Natural killer cell (primary cell): ENCODE results near the gene GGTA1. TPM values are rescaled to one million over a fixed set of nuclear protein-coding genes. Genes with fewer than 3 reads are reported as not detected.

Experiments used
- ATAC-seq, 3 donors: fragments of 150-1000 bp in 2 of 3; fragments of 200-7000 bp in 1 of 3; cut with Tn5 transposase; 1 replicate in 1 of 3; 2 replicates in 2 of 3; pipeline ENCODE4 v1.10.0; 2021; ENCODE audit warnings: mild to moderate bottlenecking in 2 of 3, moderate library complexity in 2 of 3
- DNase-seq, 2 donors: peaks; one replicate each; pipeline versions ENCODE4 v3.0.0 to v3.0.0-alpha.2; 2013 to 2021; ENCODE audit warnings: mixed read lengths in 1 of 2
- H3K27ac ChIP-seq: one replicate; pipeline ENCODE4 v1.5.1; 2013; ENCODE audit warnings: mild to moderate bottlenecking, low read length
- H3K27me3 ChIP-seq: one replicate; pipeline ENCODE4 v1.6.1; 2013; ENCODE audit warnings: low read length; ENCODE audit not compliant: control insufficient read depth, insufficient read depth
- H3K36me3 ChIP-seq: one replicate; pipeline ENCODE4 v1.6.1; 2013; ENCODE audit warnings: low read length; ENCODE audit not compliant: control insufficient read depth, insufficient read depth
- H3K4me1 ChIP-seq: one replicate; pipeline ENCODE4 v1.6.1; 2013; ENCODE audit warnings: low read length; ENCODE audit not compliant: control insufficient read depth, insufficient read depth
- H3K4me3 ChIP-seq: one replicate; pipeline ENCODE4 v1.5.1; 2013; ENCODE audit warnings: low read length
- H3K9me3 ChIP-seq: one replicate; pipeline ENCODE4 v1.6.1; 2013; ENCODE audit warnings: low read length; ENCODE audit not compliant: control insufficient read depth, insufficient read depth
- H3K27ac Mint-ChIP-seq, 2 donors: one replicate each; pipeline ENCODE4 v1.8.0; 2022; ENCODE audit warnings: mild to moderate bottlenecking in 2 of 2, mixed read lengths in 2 of 2, moderate library complexity in 1 of 2
- H3K27me3 Mint-ChIP-seq, 2 donors: one replicate each; pipeline ENCODE4 v1.8.0; 2022; ENCODE audit warnings: low read depth in 2 of 2, mixed read lengths in 2 of 2
- H3K36me3 Mint-ChIP-seq: one replicate; pipeline ENCODE4 v1.8.0; 2022; ENCODE audit warnings: mixed read lengths
- H3K4me1 Mint-ChIP-seq, 2 donors: one replicate each; pipeline ENCODE4 v1.8.0; 2022; ENCODE audit warnings: mixed read lengths in 2 of 2
- H3K4me3 Mint-ChIP-seq: one replicate; pipeline ENCODE4 v1.8.0; 2022; ENCODE audit warnings: mild to moderate bottlenecking, moderate library complexity, mixed read lengths
- H3K9me3 Mint-ChIP-seq, 2 donors: one replicate each; pipeline ENCODE4 v1.8.0; 2022; ENCODE audit warnings: mixed read lengths in 2 of 2
- WGBS: methylation state at CpG from one replicate; pipeline ENCODE4 v1.1.7; 2013; ENCODE audit warnings: missing lambda C conversion rate; ENCODE audit not compliant: insufficient coverage; 5-methylcytosine and 5-hydroxymethylcytosine counted together
- intact Hi-C: fragments of 100-400 bp; cut with micrococcal nuclease; formaldehyde crosslinking; loops from one replicate; pipeline ENCODE4 v1.14.2; 2022
- total RNA-seq, 4 donors: library from RNA; stranded (reverse); fragments of 120-200 nt in 1 of 4; gene quantifications; one replicate each; pipeline versions ENCODE4 v1.2.3 to v1.2.4, GENCODE V29; 2013 to 2022
- TF ChIP-seq, protein P1 (sequence below): fragments of 200-600 bp; IDR thresholded peaks from one replicate; pipeline ENCODE4 v1.8.0; 2022; ENCODE audit warnings: antibody characterized with exemption

GGTA1 gene
- total RNA-seq, 3 donors from 2014 or later (not counting 1 experiment from before 2014, with no cell fraction given) = 0.23 to 0.87 (median 0.55) TPM

DNA sequence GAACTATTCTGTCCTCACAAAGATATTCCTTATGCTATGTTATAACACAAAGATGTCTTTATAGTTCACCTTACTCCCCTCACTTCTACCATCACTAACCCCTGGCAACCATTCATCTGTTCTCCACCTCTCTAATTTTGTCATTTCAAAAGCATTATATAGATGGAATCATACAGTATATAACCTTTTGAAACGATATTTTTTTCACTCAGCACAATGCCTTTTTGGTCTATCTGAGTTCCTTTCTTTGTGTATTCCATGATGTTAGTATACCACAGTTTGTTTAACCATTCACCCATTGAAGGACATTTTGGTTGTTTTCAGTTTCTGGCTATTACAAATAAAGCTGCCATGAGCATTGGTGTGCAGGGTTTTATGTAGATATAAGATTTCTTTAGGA is 93.7 kb downstream of the GGTA1 start:
- Histone ChIP-seq H3K36me3 (no peaks in the 10 kb centered on the region), H3K27ac (no peak overlapping the region), H3K4me3 (no peak overlapping the region), H3K9me3 (peaks cover 2% of the 10 kb centered on the region), H3K4me1 (no peaks in the 10 kb centered on the region), H3K27me3 (no peaks in the 10 kb centered on the region)
- Mint-ChIP-seq H3K27me3 (peaks cover 0 to 1% of the 10 kb centered on the region in 2 donors), H3K9me3 (peaks cover 0 to 2% of the 10 kb centered on the region in 2 donors), H3K4me3 (no peak overlapping the region), H3K4me1 (no peaks in the 10 kb centered on the region), H3K36me3 (no peaks in the 10 kb centered on the region), H3K27ac (no peak overlapping the region)
- no peak for DNase-seq
- intact Hi-C loops = no loop called here
- TF ChIP-seq, protein P1, sequence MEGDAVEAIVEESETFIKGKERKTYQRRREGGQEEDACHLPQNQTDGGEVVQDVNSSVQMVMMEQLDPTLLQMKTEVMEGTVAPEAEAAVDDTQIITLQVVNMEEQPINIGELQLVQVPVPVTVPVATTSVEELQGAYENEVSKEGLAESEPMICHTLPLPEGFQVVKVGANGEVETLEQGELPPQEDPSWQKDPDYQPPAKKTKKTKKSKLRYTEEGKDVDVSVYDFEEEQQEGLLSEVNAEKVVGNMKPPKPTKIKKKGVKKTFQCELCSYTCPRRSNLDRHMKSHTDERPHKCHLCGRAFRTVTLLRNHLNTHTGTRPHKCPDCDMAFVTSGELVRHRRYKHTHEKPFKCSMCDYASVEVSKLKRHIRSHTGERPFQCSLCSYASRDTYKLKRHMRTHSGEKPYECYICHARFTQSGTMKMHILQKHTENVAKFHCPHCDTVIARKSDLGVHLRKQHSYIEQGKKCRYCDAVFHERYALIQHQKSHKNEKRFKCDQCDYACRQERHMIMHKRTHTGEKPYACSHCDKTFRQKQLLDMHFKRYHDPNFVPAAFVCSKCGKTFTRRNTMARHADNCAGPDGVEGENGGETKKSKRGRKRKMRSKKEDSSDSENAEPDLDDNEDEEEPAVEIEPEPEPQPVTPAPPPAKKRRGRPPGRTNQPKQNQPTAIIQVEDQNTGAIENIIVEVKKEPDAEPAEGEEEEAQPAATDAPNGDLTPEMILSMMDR = no peak
- no peak for ATAC-seq
- no CpG with 5 or more reads among the region's 1 CpG for WGBS

Other genes with a start within 250 kb of the GGTA1 start
- gene GSN, start 231.7 kb downstream of the GGTA1 start, total RNA-seq = 100 to 1,000 TPM in 2 of 3 donors, 10 to 100 TPM in 1; 92.9 to 103 (median 103) TPM
- 100 to 1,000 TPM; 185 to 241 (median 189) TPM for gene STOM, start 129.6 kb downstream of the GGTA1 start, total RNA-seq
- 1 to 10 TPM in 1 of 3 donors, under 1 TPM in 1, not detected in 1; 0.19 to 2.5 TPM for gene DAB2IP, start 151.8 kb upstream of the GGTA1 start, total RNA-seq